ENCODE measurements around the gene LRMDA. TPM values are rescaled to one million over a fixed set of nuclear protein-coding genes. Genes with fewer than 3 reads are reported as not detected.

LRMDA gene
- total and polyA plus RNA-seq, 2 donors (not counting 3 experiments of a cell fraction or from before 2014, with no cell fraction given) = 9.7 to 18.0 TPM

DNA sequence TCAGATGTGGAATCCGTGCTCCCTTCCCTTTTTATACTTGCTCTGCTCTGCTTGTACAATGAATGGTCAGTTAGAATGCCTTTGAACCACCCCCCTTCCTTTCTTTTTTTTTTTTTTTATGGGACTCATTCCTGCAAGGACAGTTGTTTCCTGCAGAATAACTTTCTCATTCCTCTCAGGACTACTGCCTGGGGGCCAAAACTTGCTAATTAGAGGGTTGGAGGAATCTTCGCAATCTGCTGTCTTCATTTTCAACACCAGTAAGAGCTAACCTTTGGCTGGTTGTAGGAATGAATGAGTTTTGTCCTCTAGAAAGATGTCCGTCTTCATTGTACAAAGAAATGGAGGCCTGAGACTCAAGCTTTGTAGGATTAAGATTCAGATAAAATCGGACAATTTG, 868.1 kb downstream of the LRMDA start:
- POLR2A ChIA-PET = interaction anchor here (0.7 kb wide), 1 partner anchor 267 kb away, joined by 7 read pairs; no protein-coding TSS in a partner anchor
- dilution Hi-C loops (cut with MboI; ENCODE audit: extremely low pct_ligation_motif_present, low sequenced_read_pairs) (no loop called here), intact Hi-C loops (cut with micrococcal nuclease) (no loop called here)
- no peaks in the 10 kb centered on the region for H4K20me1 ChIP-seq (replicated peaks; ENCODE audit: control insufficient read depth, extremely low read depth, insufficient read depth, low read length)
- no peak overlapping the region for H3K27ac ChIP-seq (ENCODE audit: insufficient read depth, low read depth, low read length)
- H3K9me1 ChIP-seq (replicated peaks; ENCODE audit: control insufficient read depth, extremely low read depth, insufficient read depth, low read length) = no peaks in the 10 kb centered on the region
- H3K79me2 ChIP-seq (ENCODE audit: control insufficient read depth, insufficient read depth, low read length) = no peaks in the 10 kb centered on the region
- no peak overlapping the region for H2AFZ ChIP-seq (ENCODE audit: low read depth, low read length)
- H3K4me3 ChIP-seq (replicated peaks in 1 of 3; ENCODE audit: insufficient read depth in 1 of 3, low read depth in 1 of 3, low read length in 3 of 3) = no peak overlapping the region
- H3K36me3 ChIP-seq (ENCODE audit: control insufficient read depth in 2 of 2, extremely low read depth in 1 of 2, insufficient read depth in 2 of 2, low read length in 2 of 2) = no peaks in the 10 kb centered on the region
- no peak overlapping the region for H3K4me2 ChIP-seq (ENCODE audit: insufficient read depth, low read length)
- CTCF ChIA-PET = no interaction called here
- H3K9me3 ChIP-seq (replicated peaks; ENCODE audit: control insufficient read depth, insufficient read depth, low read length) = no peaks in the 10 kb centered on the region
- no peaks in the 10 kb centered on the region for H3K27me3 ChIP-seq (ENCODE audit: control insufficient read depth in 2 of 2, insufficient read depth in 2 of 2, low read length in 2 of 2)
- DNase-seq (ENCODE audit: low read depth, low spot score) = no peak
- no peak overlapping the region for H3K9ac ChIP-seq (replicated peaks; ENCODE audit: extremely low read depth, insufficient read depth, low read length)
- no TSS peak for BruUV-seq (replicated peaks)
- FAIRE-seq = no peak
- TF ChIP-seq GATA2 (IDR thresholded peaks at IDR 0.05; ENCODE audit: insufficient read depth, insufficient read length, low read depth, low read length) (no peak), JUN (IDR thresholded peaks at IDR 0.05; ENCODE audit: borderline replicate concordance, insufficient read depth, insufficient read length, low read depth) (no peak), POLR2AphosphoS5 (IDR thresholded peaks at IDR 0.05; ENCODE audit: insufficient read depth, low read depth, low read length) (no peak), MYC (IDR thresholded peaks at IDR 0.05; ENCODE audit: low read depth, low read length) (no peak), POLR2A (IDR thresholded peaks at IDR 0.05; ENCODE audit: low read depth, low read length) (no peak), EZH2 (IDR thresholded peaks at IDR 0.05; ENCODE audit: borderline replicate concordance, low read depth, low read length, severe bottlenecking) (no peak), FOS (IDR thresholded peaks at IDR 0.05; ENCODE audit: borderline replicate concordance, insufficient read depth, low read length) (no peak)
- TF ChIP-seq, protein P1, sequence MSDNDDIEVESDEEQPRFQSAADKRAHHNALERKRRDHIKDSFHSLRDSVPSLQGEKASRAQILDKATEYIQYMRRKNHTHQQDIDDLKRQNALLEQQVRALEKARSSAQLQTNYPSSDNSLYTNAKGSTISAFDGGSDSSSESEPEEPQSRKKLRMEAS (IDR thresholded peaks at IDR 0.05; ENCODE audit: insufficient read depth, insufficient read length) = no peak
- TF ChIP-seq, protein P2, sequence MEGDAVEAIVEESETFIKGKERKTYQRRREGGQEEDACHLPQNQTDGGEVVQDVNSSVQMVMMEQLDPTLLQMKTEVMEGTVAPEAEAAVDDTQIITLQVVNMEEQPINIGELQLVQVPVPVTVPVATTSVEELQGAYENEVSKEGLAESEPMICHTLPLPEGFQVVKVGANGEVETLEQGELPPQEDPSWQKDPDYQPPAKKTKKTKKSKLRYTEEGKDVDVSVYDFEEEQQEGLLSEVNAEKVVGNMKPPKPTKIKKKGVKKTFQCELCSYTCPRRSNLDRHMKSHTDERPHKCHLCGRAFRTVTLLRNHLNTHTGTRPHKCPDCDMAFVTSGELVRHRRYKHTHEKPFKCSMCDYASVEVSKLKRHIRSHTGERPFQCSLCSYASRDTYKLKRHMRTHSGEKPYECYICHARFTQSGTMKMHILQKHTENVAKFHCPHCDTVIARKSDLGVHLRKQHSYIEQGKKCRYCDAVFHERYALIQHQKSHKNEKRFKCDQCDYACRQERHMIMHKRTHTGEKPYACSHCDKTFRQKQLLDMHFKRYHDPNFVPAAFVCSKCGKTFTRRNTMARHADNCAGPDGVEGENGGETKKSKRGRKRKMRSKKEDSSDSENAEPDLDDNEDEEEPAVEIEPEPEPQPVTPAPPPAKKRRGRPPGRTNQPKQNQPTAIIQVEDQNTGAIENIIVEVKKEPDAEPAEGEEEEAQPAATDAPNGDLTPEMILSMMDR (IDR thresholded peaks at IDR 0.05; ENCODE audit: extremely low read depth in 1 of 2, insufficient read depth in 1 of 2, low read depth in 1 of 2, low read length in 2 of 2) = no peak
- H3K4me1 ChIP-seq (ENCODE audit: control insufficient read depth, extremely low read depth, insufficient read depth, low read length) = no peaks in the 10 kb centered on the region
